Aorta (tissue), 5 donors: ENCODE results near the gene EFCC1. TPM values are rescaled to one million over a fixed set of nuclear protein-coding genes. Genes with fewer than 3 reads are reported as not detected.
A peak's percentile ranks its signal among the peaks of the same experiment; 100 is the strongest.
"Not testable (repeated sequence)": the region's sequence is repeated elsewhere in the genome, so short reads cannot be mapped to it uniquely, and the experiment has no call there.

Experiments used
- ATAC-seq: fragments of 200-7000 bp; cut with Tn5 transposase; one replicate; pipeline ENCODE4 v1.9.1; 2022; ENCODE audit warnings: moderate library complexity; ENCODE audit not compliant: low FRiP score
- DNase-seq, 2 donors: peaks; one replicate each; pipeline ENCODE4 v3.0.0-alpha.2; 2020
- H3K27ac ChIP-seq, 2 donors: one replicate each; pipeline ENCODE4 v1.5.1; 2013; ENCODE audit warnings: low read length in 2 of 2, mild to moderate bottlenecking in 2 of 2, moderate library complexity in 2 of 2, control low read depth in 1 of 2, inconsistent platforms in 1 of 2, low read depth in 1 of 2
- H3K27me3 ChIP-seq, 2 donors: one replicate each; pipeline ENCODE4 v1.6.1; 2013; ENCODE audit warnings: control low read depth in 1 of 2, low read length in 1 of 2, mild to moderate bottlenecking in 1 of 2, moderate library complexity in 1 of 2; ENCODE audit not compliant: insufficient read depth in 2 of 2, control insufficient read depth in 1 of 2
- H3K36me3 ChIP-seq, 2 donors: one replicate each; pipeline ENCODE4 v1.6.1; 2013; ENCODE audit warnings: control low read depth in 1 of 2, low read length in 1 of 2, mild to moderate bottlenecking in 1 of 2; ENCODE audit not compliant: insufficient read depth in 2 of 2, control insufficient read depth in 1 of 2
- H3K4me1 ChIP-seq, 2 donors: one replicate each; pipeline ENCODE4 v1.6.1; 2013; ENCODE audit warnings: low read length in 2 of 2, control low read depth in 1 of 2, mild to moderate bottlenecking in 1 of 2, moderate library complexity in 1 of 2; ENCODE audit not compliant: insufficient read depth in 2 of 2, control insufficient read depth in 1 of 2
- H3K4me3 ChIP-seq, 2 donors: one replicate each; pipeline ENCODE4 v1.5.1; 2013; ENCODE audit warnings: low read length in 2 of 2, control low read depth in 1 of 2, mild to moderate bottlenecking in 1 of 2
- H3K9me3 ChIP-seq: one replicate; pipeline ENCODE4 v1.6.1; 2013; ENCODE audit warnings: mild to moderate bottlenecking, low read length; ENCODE audit not compliant: control insufficient read depth
- WGBS, 2 donors: extraction: QIAGEN DNeasy Blood & Tissue Kit; methylation state at CpG; one replicate each; pipeline ENCODE4 v1.1.7; 2013; 5-methylcytosine and 5-hydroxymethylcytosine counted together
- intact Hi-C, 2 donors: fragments of 100-400 bp; cut with DNase I; formaldehyde crosslinking; loops; one replicate each; pipeline versions ENCODE4 v1.14.2 to v1.15.0; 2022
- polyA plus RNA-seq, 2 donors: library from polyadenylated mRNA; stranded (reverse); fragments of 200-250 nt; gene quantifications; one replicate each; pipeline ENCODE4 v1.2.3, GENCODE V29; 2013
- total RNA-seq, 2 donors: library from RNA; stranded (reverse); fragmentation: NEBNext Ultra II Directional; extraction: Animal tissue kit (Norgen Biotek cat#: 25700); gene quantifications; one replicate each; pipeline ENCODE4 v1.2.1, GENCODE V29; 2021
- donor health status: healthy with polysubstance abuse.
- donor health status: Bipolar disorder and iron deficiency.
- donor health status: DM: no; HTN: no; CAD: no.
- donor health status: DM: no; HTN: no; CAD: no.
- donor health status: DM: yes; HTN: yes; CAD: no.

Gene EFCC1
- total and polyA plus RNA-seq, 4 donors: 0.13 to 3.1 (median 1.0) TPM

- H3K4me1 ChIP-seq: peaks cover 0 to 3% of the 10 kb centered on the region in 2 donors
- H3K4me3 ChIP-seq: no peak overlapping the region
- ATAC-seq (no peak), DNase-seq (no peak)
- WGBS, 2 donors: 87 to 90% methylated on average over 6 of the region's 6 CpGs
- intact Hi-C loops: no loop called here
- no peaks in the 10 kb centered on the region for H3K27me3 ChIP-seq
- H3K9me3 ChIP-seq: no peaks in the 10 kb centered on the region
- H3K36me3 ChIP-seq: no peaks in the 10 kb centered on the region
- H3K27ac ChIP-seq: no peak overlapping the region
Observed at GRCh38 chr3:129084501-129084900, 83.4 kb downstream of the EFCC1 start.

DNA sequence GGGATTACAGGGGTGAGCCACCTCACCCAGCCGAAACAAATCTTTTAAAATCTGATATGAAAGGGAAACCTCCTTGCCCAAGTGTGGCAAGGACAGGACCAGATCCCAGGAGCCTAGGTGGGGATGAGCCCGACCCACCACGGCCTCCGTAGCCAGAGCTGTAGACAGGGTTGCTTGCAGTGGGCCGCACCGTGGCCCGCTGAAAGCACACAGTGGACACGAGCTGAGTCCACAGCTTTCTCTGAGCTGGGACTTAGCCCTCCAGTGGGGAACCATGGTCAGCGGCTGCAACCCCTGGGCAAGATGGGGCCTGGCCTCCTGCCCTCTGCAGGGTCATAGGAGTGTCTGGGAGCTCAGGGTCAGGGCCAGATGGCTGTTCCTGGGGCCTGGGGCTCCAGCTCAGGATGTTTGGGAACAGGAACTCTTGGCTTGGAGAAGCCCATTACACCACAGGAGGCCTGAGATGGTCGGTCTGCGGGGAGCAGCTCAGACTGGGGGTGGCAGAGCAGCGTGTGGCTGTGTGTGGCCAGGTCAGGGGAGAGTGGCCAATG, 84.1 kb downstream of the EFCC1 start:
- no peaks in the 10 kb centered on the region for H3K36me3 ChIP-seq
- WGBS, 2 donors: 93 to 94% methylated on average over 12 of the region's 12 CpGs
- intact Hi-C loops: loop anchor here in 1 of 2 donors (5.0 kb wide), 1 partner anchor 33 kb away; no protein-coding TSS in a partner anchor
- no peaks in the 10 kb centered on the region for H3K9me3 ChIP-seq
- H3K27ac ChIP-seq: no peak overlapping the region
- H3K4me1 ChIP-seq: peaks cover 0 to 3% of the 10 kb centered on the region in 2 donors
- no peak for ATAC-seq
- DNase-seq: peak in 1 of 2 donors; percentile 17
- no peak overlapping the region for H3K4me3 ChIP-seq
- H3K27me3 ChIP-seq: no peaks in the 10 kb centered on the region

- Histone ChIP-seq H3K4me3 (no peak overlapping the region), H3K27ac (no peak overlapping the region), H3K9me3 (no peaks in the 10 kb centered on the region), H3K4me1 (peaks cover 0 to 3% of the 10 kb centered on the region in 2 donors), H3K36me3 (no peaks in the 10 kb centered on the region), H3K27me3 (no peaks in the 10 kb centered on the region)
- DNase-seq (peak in 1 of 2 donors; percentile 33), ATAC-seq (no peak)
- intact Hi-C loops: loop anchor here (2.0 to 5.0 kb wide), 2 partner anchors 31 to 34 kb away; no protein-coding TSS in a partner anchor
- 98% methylated on average over 4 of the region's 4 CpGs for WGBS, 2 donors
Observed at GRCh38 chr3:129085818-129086217, 84.7 kb downstream of the EFCC1 start.

DNA sequence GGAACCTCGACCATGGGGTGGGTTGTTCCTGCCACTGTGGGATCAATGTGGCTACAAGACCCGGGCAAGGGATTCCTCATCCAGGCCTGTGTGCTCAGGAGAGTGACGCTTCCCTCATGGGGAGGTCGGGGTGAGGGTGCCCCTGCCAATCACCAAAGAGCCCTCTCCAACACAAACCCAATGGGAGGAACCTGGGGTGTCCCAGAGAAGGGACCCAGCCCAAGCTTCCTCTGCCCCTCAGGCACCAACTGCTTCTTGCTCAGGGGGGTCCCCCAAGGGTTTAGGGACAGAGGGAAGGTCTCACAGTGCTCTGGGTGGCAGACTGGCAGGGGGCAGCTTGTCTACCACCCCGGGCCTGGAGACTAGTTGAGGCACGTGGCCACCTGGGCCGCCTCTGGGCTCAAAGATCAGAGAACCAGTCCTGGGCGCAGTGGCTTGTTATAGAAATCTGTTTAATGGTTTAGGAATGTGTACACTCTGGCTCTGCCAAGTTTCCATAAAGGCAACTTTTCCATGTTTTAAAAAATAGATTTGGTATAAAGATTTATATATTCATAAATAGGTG, 86.1 kb downstream of the EFCC1 start:
- DNase-seq: peak; percentile 79 to 86
- intact Hi-C loops: loop anchor here (2.0 to 5.0 kb wide), 2 partner anchors 32 to 35 kb away; no protein-coding TSS in a partner anchor
- Histone ChIP-seq H3K27ac (peak overlapping the region; percentile 15 to 99), H3K27me3 (no peaks in the 10 kb centered on the region), H3K9me3 (no peaks in the 10 kb centered on the region), H3K36me3 (no peaks in the 10 kb centered on the region), H3K4me1 (peaks cover 0 to 3% of the 10 kb centered on the region in 2 donors), H3K4me3 (no peak overlapping the region)
- WGBS, 2 donors: 26 to 27% methylated on average over 8 of the region's 8 CpGs
- ATAC-seq: peak; percentile 83

DNA sequence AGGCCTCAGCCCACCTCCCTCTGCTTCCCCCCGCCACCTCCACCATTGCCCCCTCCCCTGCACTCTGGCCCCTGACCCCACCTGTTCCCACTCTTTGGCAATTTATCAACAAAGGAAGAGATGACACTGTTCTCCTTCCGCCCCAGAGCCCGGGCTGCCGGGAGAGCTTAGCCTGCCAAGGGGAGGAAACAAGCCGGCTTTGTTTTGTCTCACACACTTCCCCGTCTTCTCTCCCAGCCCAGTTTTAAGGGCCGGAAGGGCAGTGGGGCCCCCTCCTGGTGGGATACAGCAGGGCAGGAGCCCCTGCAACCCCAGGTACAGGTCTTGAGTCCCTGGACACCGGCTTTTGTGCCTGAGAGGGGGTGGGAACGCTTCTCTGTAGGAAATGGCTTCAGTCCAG, 86.8 kb downstream of the EFCC1 start:
- not testable (repeated sequence) for H3K4me1 ChIP-seq, H3K4me3 ChIP-seq, H3K9me3 ChIP-seq, H3K36me3 ChIP-seq, H3K27ac ChIP-seq, H3K27me3 ChIP-seq
- intact Hi-C loops: loop anchor here (2.0 to 5.0 kb wide), 2 partner anchors 33 to 36 kb away; no protein-coding TSS in a partner anchor
- peak; percentile 91 for ATAC-seq
- 0% methylated on average over 1 to 7 of the region's 9 CpGs for WGBS, 2 donors
- peak in 1 of 2 donors; percentile 58 for DNase-seq

- not testable (repeated sequence) for DNase-seq, H3K4me1 ChIP-seq, H3K27ac ChIP-seq, H3K4me3 ChIP-seq, H3K9me3 ChIP-seq, H3K27me3 ChIP-seq, ATAC-seq, H3K36me3 ChIP-seq
- intact Hi-C loops: loop anchor here in 1 of 2 donors (5.0 kb wide), 1 partner anchor 36 kb away; no protein-coding TSS in a partner anchor
- no CpG with 5 or more reads among the region's 6 CpGs for WGBS, 2 donors
Observed at GRCh38 chr3:129088312-129088711, 87.2 kb downstream of the EFCC1 start.

Other genes starting within 250 kb of the EFCC1 start
- 10 to 100 TPM; 30.7 to 52.8 TPM for gene ACAD9, start 121.7 kb upstream of the EFCC1 start, total RNA-seq
- 10 to 100 TPM; 13.0 to 25.6 TPM for gene ACAD9, start 121.7 kb upstream of the EFCC1 start, polyA plus RNA-seq
- gene CFAP92, start 7.2 kb upstream of the EFCC1 start, total RNA-seq: 1 to 10 TPM in 1 of 2 donors, under 1 TPM in 1; 0.62 to 1.2 TPM
- gene CFAP92, start 7.2 kb upstream of the EFCC1 start, polyA plus RNA-seq: not detected
- gene GP9, start 59.5 kb downstream of the EFCC1 start, total RNA-seq: not detected
- not detected for gene GP9, start 59.5 kb downstream of the EFCC1 start, polyA plus RNA-seq
- gene RAB43, start 120.5 kb downstream of the EFCC1 start, total RNA-seq: 10 to 100 TPM; 24.0 to 25.4 TPM
- gene RAB43, start 120.5 kb downstream of the EFCC1 start, polyA plus RNA-seq: 10 to 100 TPM in 1 of 2 donors, 1 to 10 TPM in 1; 3.5 to 10.3 TPM
- 10 to 100 TPM; 26.1 to 30.3 TPM for gene ISY1, start 159.8 kb downstream of the EFCC1 start, total RNA-seq
- gene ISY1, start 159.8 kb downstream of the EFCC1 start, polyA plus RNA-seq: 10 to 100 TPM; 23.8 to 26.3 TPM
- gene CNBP, start 182.6 kb downstream of the EFCC1 start, total RNA-seq: 100 to 1,000 TPM; 287 to 306 TPM
- 100 to 1,000 TPM; 385 to 476 TPM for gene CNBP, start 182.6 kb downstream of the EFCC1 start, polyA plus RNA-seq
- gene COPG1, start 248.3 kb downstream of the EFCC1 start, total RNA-seq: 100 to 1,000 TPM; 149 to 155 TPM
- 10 to 100 TPM; 39.7 to 84.7 TPM for gene COPG1, start 248.3 kb downstream of the EFCC1 start, polyA plus RNA-seq